Germinal center (tissue), 1 donor: Measurements from ENCODE around the gene FLAD1.

ENCODE experiments used
- DNase-seq: peaks from one replicate; pipeline ENCODE4 v3.0.0; 2012; ENCODE audit warnings: mixed read lengths, low spot score

The FLAD1 gene

GRCh38 chr1:155017041-155017945 lies 34.1 kb downstream of the FLAD1 start:
- DNase-seq: peak; percentile 84

- DNase-seq: no peak
Measured at GRCh38 chr1:155017946-155018316, 34.8 kb downstream of the FLAD1 start.

- DNase-seq: no peak
Measured at GRCh38 chr1:155018617-155019348, 35.6 kb downstream of the FLAD1 start.

GRCh38 chr1:155019377-155020245 lies 36.5 kb downstream of the FLAD1 start:
- no peak for DNase-seq

- no peak for DNase-seq
Measured at GRCh38 chr1:155022136-155022926, 39.2 kb downstream of the FLAD1 start.

GRCh38 chr1:155022927-155023236 lies 39.7 kb downstream of the FLAD1 start:
- DNase-seq: no peak

GRCh38 chr1:155023627-155024026 lies 40.5 kb downstream of the FLAD1 start:
- no peak for DNase-seq

GRCh38 chr1:155024315-155024714 lies 41.2 kb downstream of the FLAD1 start:
- no peak for DNase-seq

GRCh38 chr1:155026154-155026553 lies 43.0 kb downstream of the FLAD1 start:
- no peak for DNase-seq

GRCh38 chr1:155026588-155026987 lies 43.4 kb downstream of the FLAD1 start:
- DNase-seq: no peak

GRCh38 chr1:155029513-155030242 lies 46.5 kb downstream of the FLAD1 start:
- DNase-seq: no peak

GRCh38 chr1:155030243-155030795 lies 47.2 kb downstream of the FLAD1 start:
- no peak for DNase-seq

- DNase-seq: no peak
Measured at GRCh38 chr1:155030899-155031298, 47.8 kb downstream of the FLAD1 start.

- DNase-seq: no peak
Measured at GRCh38 chr1:155032886-155033285, 49.7 kb downstream of the FLAD1 start.

- no peak for DNase-seq
Measured at GRCh38 chr1:155033524-155033923, 50.4 kb downstream of the FLAD1 start, which contains the start of the genes DCST1 and DCST2. Gene DCST1, plus strand, starts transcription at chr1:155033824. Its CDS starts 213 bp downstream, at chr1:155034037. Gene DCST2, minus strand, starts transcription at chr1:155033781. Its CDS starts 80 bp downstream, at chr1:155033701.

- no peak for DNase-seq
Measured at GRCh38 chr1:155034318-155035208, 51.4 kb downstream of the FLAD1 start.

- no peak for DNase-seq
Measured at GRCh38 chr1:155035936-155036335, 52.8 kb downstream of the FLAD1 start.

GRCh38 chr1:155037043-155037442 lies 53.9 kb downstream of the FLAD1 start:
- no peak for DNase-seq

GRCh38 chr1:155037851-155038441 lies 54.8 kb downstream of the FLAD1 start:
- no peak for DNase-seq
